22Rv1 (cell line): ENCODE data around the gene WNK3.

ENCODE experiments used
- CTCF ChIP-seq: fragments of 450-650 bp; IDR thresholded peaks from 2 replicates; pipeline ENCODE4 v1.5.1; 2017; ENCODE audit warnings: mild to moderate bottlenecking
- ZFX ChIP-seq: fragments of 450-650 bp; IDR thresholded peaks from 2 replicates; pipeline ENCODE4 v1.6.1; 2017; ENCODE audit warnings: antibody characterized with exemption, borderline replicate concordance

DNA sequence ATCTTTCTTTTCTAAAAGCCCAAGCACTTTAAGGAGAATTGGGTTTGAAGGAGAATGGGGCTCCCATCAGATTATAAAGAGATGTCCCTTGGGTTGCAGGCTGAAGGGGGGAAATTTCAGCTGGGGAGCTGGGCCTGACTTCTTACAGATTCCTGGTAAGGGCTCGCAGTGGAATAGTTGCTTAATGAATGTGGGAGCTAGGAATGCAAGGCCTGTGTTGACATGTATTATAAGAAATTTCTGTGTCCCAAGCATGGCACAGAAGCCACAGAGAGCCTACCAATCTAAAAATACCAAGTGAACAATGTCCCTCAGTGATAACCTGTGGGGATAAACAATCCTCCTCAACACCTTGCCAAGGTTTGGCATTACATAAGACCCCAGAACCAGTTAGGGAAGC lies 39.3 kb upstream of the WNK3 start:
- TF ChIP-seq CTCF (no peak), ZFX (no peak)
